Transverse colon (tissue), 3 donors: Measurements from ENCODE around the gene TRABD2B.

Experiments used
- POLR2A ChIP-seq: fragments of 450-650 bp; IDR thresholded peaks from one replicate; pipeline ENCODE4 v1.6.1; 2016; ENCODE audit warnings: antibody characterized with exemption, mild to moderate bottlenecking, moderate library complexity
- TF ChIP-seq, protein P1 (sequence below), 5 experiments: fragments of 200-600 bp in 3 of 5; fragments of 450-650 bp in 2 of 5; sonication (generic) in 3 of 5; IDR thresholded peaks; 1 replicate in 2 of 5; 2 replicates in 3 of 5; pipeline ENCODE4 v1.5.1; 2016 to 2017; ENCODE audit warnings: antibody characterized with exemption in 5 of 5, inconsistent platforms in 3 of 5, mild to moderate bottlenecking in 2 of 5, moderate library complexity in 1 of 5

DNA sequence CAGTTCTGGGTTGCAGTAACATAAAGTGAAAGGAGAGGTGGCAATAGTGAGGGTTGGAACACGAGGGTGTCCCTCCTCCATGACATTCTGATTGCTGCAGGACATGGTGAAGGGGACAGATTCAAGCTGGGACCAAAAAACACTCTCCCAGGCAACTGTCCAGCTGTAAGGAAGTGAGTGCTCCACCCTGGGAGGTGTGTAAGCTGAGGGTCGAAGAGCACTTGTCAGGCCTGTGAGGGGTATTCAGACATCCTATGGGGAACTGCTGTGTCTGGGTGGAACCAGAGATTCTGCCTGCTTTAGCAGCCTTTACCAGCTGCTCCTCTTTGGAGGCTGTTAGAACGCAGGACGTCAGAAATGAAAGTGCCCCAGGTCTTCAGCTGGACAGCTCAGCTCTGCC, 212.1 kb downstream of the TRABD2B start:
- no peak for TF ChIP-seq POLR2A
- TF ChIP-seq, protein P1, sequence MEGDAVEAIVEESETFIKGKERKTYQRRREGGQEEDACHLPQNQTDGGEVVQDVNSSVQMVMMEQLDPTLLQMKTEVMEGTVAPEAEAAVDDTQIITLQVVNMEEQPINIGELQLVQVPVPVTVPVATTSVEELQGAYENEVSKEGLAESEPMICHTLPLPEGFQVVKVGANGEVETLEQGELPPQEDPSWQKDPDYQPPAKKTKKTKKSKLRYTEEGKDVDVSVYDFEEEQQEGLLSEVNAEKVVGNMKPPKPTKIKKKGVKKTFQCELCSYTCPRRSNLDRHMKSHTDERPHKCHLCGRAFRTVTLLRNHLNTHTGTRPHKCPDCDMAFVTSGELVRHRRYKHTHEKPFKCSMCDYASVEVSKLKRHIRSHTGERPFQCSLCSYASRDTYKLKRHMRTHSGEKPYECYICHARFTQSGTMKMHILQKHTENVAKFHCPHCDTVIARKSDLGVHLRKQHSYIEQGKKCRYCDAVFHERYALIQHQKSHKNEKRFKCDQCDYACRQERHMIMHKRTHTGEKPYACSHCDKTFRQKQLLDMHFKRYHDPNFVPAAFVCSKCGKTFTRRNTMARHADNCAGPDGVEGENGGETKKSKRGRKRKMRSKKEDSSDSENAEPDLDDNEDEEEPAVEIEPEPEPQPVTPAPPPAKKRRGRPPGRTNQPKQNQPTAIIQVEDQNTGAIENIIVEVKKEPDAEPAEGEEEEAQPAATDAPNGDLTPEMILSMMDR (IDR thresholded peaks at IDR 0.05), result no peak
